Vagina (tissue), 2 donors: Measurements from ENCODE around the gene CCDC80. TPM values are rescaled to one million over a fixed set of nuclear protein-coding genes. Genes with fewer than 3 reads are reported as not detected.
A peak's percentile ranks its signal among the peaks of the same experiment; 100 is the strongest.

ENCODE experiments used
- DNase-seq, 2 donors: peaks; one replicate each; pipeline ENCODE4 v3.0.0-alpha.2; 2017; ENCODE audit errors: extremely low spot score in 2 of 2
- H3K27ac ChIP-seq: fragments of 200-600 bp; sonication (generic); one replicate; pipeline ENCODE4 v1.5.1; 2019
- H3K27me3 ChIP-seq: fragments of 200-600 bp; sonication (generic); one replicate; pipeline ENCODE4 v1.5.1; 2019
- H3K36me3 ChIP-seq, 2 donors: fragments of 200-600 bp; sonication (generic); one replicate each; pipeline ENCODE4 v1.5.1; 2017 to 2019
- H3K4me1 ChIP-seq: fragments of 200-600 bp; sonication (generic); one replicate; pipeline ENCODE4 v1.5.1; 2019
- H3K4me3 ChIP-seq, 2 donors: fragments of 200-600 bp; sonication (generic); 1 replicate in 1 of 2; 2 replicates in 1 of 2; pipeline ENCODE4 v1.5.1; 2016 to 2019
- H3K9me3 ChIP-seq: fragments of 200-600 bp; sonication (generic); one replicate; pipeline ENCODE4 v1.5.1; 2019
- POLR2A ChIP-seq, 2 donors: fragments of 450-650 bp; IDR thresholded peaks; one replicate each; pipeline ENCODE4 v1.6.1; 2017; ENCODE audit warnings: antibody characterized with exemption in 2 of 2, mild to moderate bottlenecking in 2 of 2, moderate library complexity in 2 of 2
- POLR2AphosphoS5 ChIP-seq, 2 donors: sonication (generic); formaldehyde crosslinking; IDR thresholded peaks; one replicate each; pipeline ENCODE4 v1.9.0; 2017; ENCODE audit warnings: antibody characterized with exemption in 2 of 2, mild to moderate bottlenecking in 2 of 2, low read depth in 1 of 2; ENCODE audit not compliant: insufficient read depth in 1 of 2
- intact Hi-C: fragments of 100-400 bp; cut with DNase I; formaldehyde crosslinking; loops from one replicate; pipeline ENCODE4 v1.15.1; 2023
- total RNA-seq: library from RNA; depleted of rRNA; stranded (reverse); fragments of >200 nt; gene quantifications from one replicate; pipeline ENCODE4 v1.2.3, GENCODE V29; 2016
- TF ChIP-seq, protein P1 (sequence below), 3 experiments: fragments of 450-650 bp in 2 of 3; fragments of 200-600 bp in 1 of 3; sonication (generic) in 1 of 3; IDR thresholded peaks; one replicate each; pipeline ENCODE4 v1.5.1; 2017 to 2019; ENCODE audit warnings: antibody characterized with exemption in 3 of 3, mild to moderate bottlenecking in 2 of 3, moderate library complexity in 2 of 3

CCDC80 gene
- total RNA-seq, 1 donor from 2014 or later: 51.6 TPM

DNA sequence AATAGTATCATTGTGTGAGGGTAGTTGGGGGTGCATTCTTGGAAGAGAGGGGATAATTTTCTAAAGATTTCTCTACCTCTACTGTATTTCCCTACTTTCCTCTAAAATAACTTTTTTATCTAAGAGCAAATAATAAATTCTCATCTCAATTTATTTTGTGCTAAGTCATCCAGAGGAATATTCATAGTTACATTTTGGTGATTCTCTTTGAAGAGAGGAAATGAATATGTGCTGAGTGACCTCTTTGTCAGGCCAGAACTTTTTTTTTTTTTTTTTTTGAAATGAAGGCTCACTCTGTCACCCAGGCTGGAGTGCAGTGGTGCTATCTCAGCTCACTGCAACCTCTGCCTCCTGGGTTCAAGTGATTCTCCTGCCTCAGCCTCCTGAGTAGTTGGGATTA lies 15.1 kb upstream of the CCDC80 start:
- no peaks in the 10 kb centered on the region for H3K9me3 ChIP-seq
- no peaks in the 10 kb centered on the region for H3K36me3 ChIP-seq
- no peak overlapping the region for H3K27ac ChIP-seq
- intact Hi-C loops: no loop called here
- H3K4me3 ChIP-seq: no peak overlapping the region
- TF ChIP-seq, protein P1, sequence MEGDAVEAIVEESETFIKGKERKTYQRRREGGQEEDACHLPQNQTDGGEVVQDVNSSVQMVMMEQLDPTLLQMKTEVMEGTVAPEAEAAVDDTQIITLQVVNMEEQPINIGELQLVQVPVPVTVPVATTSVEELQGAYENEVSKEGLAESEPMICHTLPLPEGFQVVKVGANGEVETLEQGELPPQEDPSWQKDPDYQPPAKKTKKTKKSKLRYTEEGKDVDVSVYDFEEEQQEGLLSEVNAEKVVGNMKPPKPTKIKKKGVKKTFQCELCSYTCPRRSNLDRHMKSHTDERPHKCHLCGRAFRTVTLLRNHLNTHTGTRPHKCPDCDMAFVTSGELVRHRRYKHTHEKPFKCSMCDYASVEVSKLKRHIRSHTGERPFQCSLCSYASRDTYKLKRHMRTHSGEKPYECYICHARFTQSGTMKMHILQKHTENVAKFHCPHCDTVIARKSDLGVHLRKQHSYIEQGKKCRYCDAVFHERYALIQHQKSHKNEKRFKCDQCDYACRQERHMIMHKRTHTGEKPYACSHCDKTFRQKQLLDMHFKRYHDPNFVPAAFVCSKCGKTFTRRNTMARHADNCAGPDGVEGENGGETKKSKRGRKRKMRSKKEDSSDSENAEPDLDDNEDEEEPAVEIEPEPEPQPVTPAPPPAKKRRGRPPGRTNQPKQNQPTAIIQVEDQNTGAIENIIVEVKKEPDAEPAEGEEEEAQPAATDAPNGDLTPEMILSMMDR (IDR thresholded peaks at IDR 0.05): no peak
- TF ChIP-seq POLR2A (IDR thresholded peaks at IDR 0.05) (no peak), POLR2AphosphoS5 (IDR thresholded peaks at IDR 0.05; ENCODE audit: insufficient read depth in 1 of 2, low read depth in 1 of 2) (no peak)
- no peaks in the 10 kb centered on the region for H3K27me3 ChIP-seq
- H3K4me1 ChIP-seq: peaks cover 15% of the 10 kb centered on the region
- DNase-seq: no peak

DNA sequence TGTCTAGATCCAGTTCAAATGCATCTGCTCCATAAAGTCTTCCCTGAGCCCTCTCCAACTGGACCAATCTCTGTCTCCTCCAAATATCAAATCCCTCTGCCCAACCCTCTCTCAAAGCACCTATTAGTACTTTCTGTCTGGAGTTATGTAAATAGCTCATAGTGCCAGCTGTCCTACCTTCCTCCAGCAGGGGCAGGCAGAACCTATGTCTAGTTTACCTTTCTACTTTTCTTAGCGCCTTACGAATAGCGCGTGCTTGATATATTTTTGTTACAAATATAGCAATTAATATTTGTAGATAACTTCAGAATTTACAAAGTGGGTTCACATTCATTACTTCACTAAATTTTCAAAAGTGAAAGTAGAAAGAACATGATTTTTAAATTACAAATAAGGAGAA lies 14.0 kb upstream of the CCDC80 start:
- Histone ChIP-seq H3K9me3 (no peaks in the 10 kb centered on the region), H3K27ac (peak overlapping the region; percentile 54), H3K4me3 (no peak overlapping the region), H3K36me3 (no peaks in the 10 kb centered on the region), H3K27me3 (no peaks in the 10 kb centered on the region), H3K4me1 (peaks cover 15% of the 10 kb centered on the region)
- intact Hi-C loops: no loop called here
- DNase-seq: no peak
- TF ChIP-seq POLR2AphosphoS5 (IDR thresholded peaks at IDR 0.05; ENCODE audit: insufficient read depth in 1 of 2, low read depth in 1 of 2): no peak
- no peak for TF ChIP-seq POLR2A (IDR thresholded peaks at IDR 0.05)
- TF ChIP-seq, protein P1 (IDR thresholded peaks at IDR 0.05): no peak

DNA sequence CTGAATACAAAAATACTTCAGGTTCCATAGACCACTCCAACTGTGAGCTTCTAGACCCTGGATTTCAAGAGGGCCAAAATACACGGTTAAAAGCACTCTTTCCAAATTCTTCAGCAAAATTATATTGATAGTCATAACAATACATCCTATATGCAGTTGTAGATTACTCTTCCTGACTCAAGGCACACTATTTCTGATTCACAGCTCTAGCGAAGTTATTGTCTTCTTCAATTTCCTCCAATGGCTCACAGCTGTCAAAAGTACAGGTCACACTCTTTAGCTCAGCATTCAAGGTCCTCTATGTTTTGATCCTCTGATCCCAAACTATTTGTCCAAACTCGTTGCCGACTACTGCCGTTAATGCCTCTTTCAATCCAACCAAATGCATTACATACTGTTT lies 13.5 kb upstream of the CCDC80 start:
- Histone ChIP-seq H3K4me3 (no peak overlapping the region), H3K27ac (peak overlapping the region; percentile 54), H3K9me3 (no peaks in the 10 kb centered on the region), H3K36me3 (no peaks in the 10 kb centered on the region), H3K4me1 (peaks cover 15% of the 10 kb centered on the region), H3K27me3 (no peaks in the 10 kb centered on the region)
- TF ChIP-seq POLR2A (IDR thresholded peaks at IDR 0.05) (no peak), POLR2AphosphoS5 (IDR thresholded peaks at IDR 0.05; ENCODE audit: insufficient read depth in 1 of 2, low read depth in 1 of 2) (no peak)
- TF ChIP-seq, protein P1 (IDR thresholded peaks at IDR 0.05): no peak
- intact Hi-C loops: no loop called here
- no peak for DNase-seq

DNA sequence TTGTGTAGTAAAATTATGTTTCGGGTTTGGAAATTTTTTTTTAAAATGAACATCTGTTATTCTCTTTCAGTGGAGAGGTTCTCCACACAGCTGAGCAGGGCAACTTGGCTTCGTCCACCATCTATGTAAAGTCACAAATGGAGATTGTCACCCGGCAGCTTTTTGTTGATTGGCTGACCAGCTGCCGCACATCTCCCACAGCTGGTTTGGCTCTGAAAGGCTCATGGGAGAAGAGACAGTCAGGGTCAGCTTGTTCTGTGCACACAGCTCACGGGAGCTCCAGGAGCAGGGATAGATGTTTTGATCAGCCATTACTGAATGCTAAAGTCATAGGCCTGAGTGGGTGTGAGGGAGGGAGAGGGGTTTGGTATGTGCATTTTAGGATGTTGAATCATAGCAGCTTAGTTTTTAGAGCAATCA lies 12.9 kb upstream of the CCDC80 start:
- Histone ChIP-seq H3K27me3 (no peaks in the 10 kb centered on the region), H3K36me3 (no peaks in the 10 kb centered on the region), H3K27ac (peak overlapping the region; percentile 54), H3K9me3 (no peaks in the 10 kb centered on the region), H3K4me3 (no peak overlapping the region), H3K4me1 (peaks cover 15% of the 10 kb centered on the region)
- intact Hi-C loops: no loop called here
- DNase-seq: no peak
- TF ChIP-seq POLR2A (IDR thresholded peaks at IDR 0.05) (no peak), POLR2AphosphoS5 (IDR thresholded peaks at IDR 0.05; ENCODE audit: insufficient read depth in 1 of 2, low read depth in 1 of 2) (no peak)
- TF ChIP-seq, protein P1 (IDR thresholded peaks at IDR 0.05): no peak

DNA sequence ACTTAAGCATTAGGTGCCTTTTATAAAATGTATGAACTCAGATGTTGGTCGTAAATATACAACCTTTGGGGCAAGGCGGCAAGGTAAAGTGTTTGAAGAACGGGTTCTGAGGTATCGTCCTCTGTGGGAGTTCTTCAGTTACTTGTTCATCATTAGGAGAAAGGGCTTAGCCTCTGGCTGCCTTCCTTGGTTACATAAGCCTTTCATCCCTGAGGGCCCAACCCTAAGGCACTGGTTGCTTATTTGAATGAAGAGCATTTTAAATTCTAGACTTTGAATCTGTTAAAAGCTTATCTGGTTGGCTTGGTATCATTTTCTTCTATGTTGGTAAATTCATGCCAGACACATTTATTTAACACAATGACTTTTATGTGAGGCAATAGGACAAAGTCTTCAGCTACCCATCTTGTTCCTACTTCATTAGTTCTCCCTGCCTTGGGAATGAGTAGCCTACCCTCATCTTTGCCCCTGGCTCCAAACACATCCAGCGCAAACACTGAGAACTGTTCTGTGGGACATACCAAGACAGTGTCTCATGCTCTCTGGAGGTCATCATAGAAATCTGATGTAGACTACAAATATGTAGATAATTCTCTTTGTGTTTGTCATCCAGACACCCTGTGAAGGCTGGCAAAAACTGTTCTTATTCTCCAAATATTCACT lies 12.4 kb upstream of the CCDC80 start:
- Histone ChIP-seq H3K36me3 (no peaks in the 10 kb centered on the region), H3K4me3 (no peak overlapping the region), H3K27ac (peak overlapping the region; percentile 54), H3K27me3 (no peaks in the 10 kb centered on the region), H3K4me1 (peaks cover 15% of the 10 kb centered on the region), H3K9me3 (no peaks in the 10 kb centered on the region)
- DNase-seq: no peak
- intact Hi-C loops: no loop called here
- TF ChIP-seq POLR2A (IDR thresholded peaks at IDR 0.05): no peak
- TF ChIP-seq, protein P1 (IDR thresholded peaks at IDR 0.05): no peak
- TF ChIP-seq POLR2AphosphoS5 (IDR thresholded peaks at IDR 0.05; ENCODE audit: insufficient read depth in 1 of 2, low read depth in 1 of 2): no peak
